Lower leg skin (tissue), 4 donors: ENCODE data around the gene DNAI2. TPM values are rescaled to one million over a fixed set of nuclear protein-coding genes. Genes with fewer than 3 reads are reported as not detected.

Source experiments
- DNase-seq, 2 donors: peaks; one replicate each; pipeline ENCODE4 v3.0.0-alpha.2; 2019; ENCODE audit warnings: low spot score in 2 of 2
- H3K4me3 ChIP-seq: fragments of 200-600 bp; sonication (generic); 2 replicates; pipeline ENCODE4 v1.5.1; 2017; ENCODE audit warnings: mild to moderate bottlenecking, low read depth; ENCODE audit not compliant: poor library complexity, severe bottlenecking
- CTCF ChIP-seq, 3 donors: fragments of 450-650 bp; IDR thresholded peaks; one replicate each; pipeline ENCODE4 v1.5.1; 2016; ENCODE audit warnings: antibody characterized with exemption in 3 of 3, mild to moderate bottlenecking in 3 of 3, moderate library complexity in 2 of 3
- POLR2A ChIP-seq, 2 donors: fragments of 450-650 bp; IDR thresholded peaks; one replicate each; pipeline ENCODE4 v1.6.1; 2016 to 2017; ENCODE audit warnings: antibody characterized with exemption in 2 of 2, mild to moderate bottlenecking in 1 of 2, moderate library complexity in 1 of 2
- WGBS, 2 donors: methylation state at CpG; one replicate each; pipeline ENCODE4 v1.1.5; 2018; 5-methylcytosine and 5-hydroxymethylcytosine counted together
- intact Hi-C: fragments of 100-400 bp; cut with DNase I; formaldehyde crosslinking; loops from one replicate; pipeline ENCODE4 v1.15.0; 2023; ENCODE audit warnings: low total_unique reads
- total RNA-seq, 4 donors: library from RNA; depleted of rRNA; stranded (reverse); fragments of >200 nt; gene quantifications; one replicate each; pipeline ENCODE4 v1.1.0, GENCODE V29; 2016

The DNAI2 gene
- total RNA-seq, 4 donors from 2014 or later: 0.57 TPM; not detected in 3

- WGBS, 2 donors: 84 to 87% methylated on average over 14 of the region's 14 CpGs
- TF ChIP-seq CTCF (IDR thresholded peaks at IDR 0.05) (no peak), POLR2A (IDR thresholded peaks at IDR 0.05) (no peak)
- no peak overlapping the region for H3K4me3 ChIP-seq
- no peak for DNase-seq
- intact Hi-C loops: no loop called here
Measured at GRCh38 chr17:74347646-74348045, 73.6 kb downstream of the DNAI2 start.

- intact Hi-C loops: no loop called here
- DNase-seq: no peak
- H3K4me3 ChIP-seq: no peak overlapping the region
- WGBS, 2 donors: 69 to 77% methylated on average over 10 to 16 of the region's 19 CpGs
- no peak for TF ChIP-seq CTCF (IDR thresholded peaks at IDR 0.05)
- no peak for TF ChIP-seq POLR2A (IDR thresholded peaks at IDR 0.05)
Measured at GRCh38 chr17:74349120-74349519, 75.1 kb downstream of the DNAI2 start.

- intact Hi-C loops: no loop called here
- no peak for TF ChIP-seq CTCF (IDR thresholded peaks at IDR 0.05)
- no peak for TF ChIP-seq POLR2A (IDR thresholded peaks at IDR 0.05)
- DNase-seq: no peak
- 83 to 85% methylated on average over 19 to 20 of the region's 20 CpGs for WGBS, 2 donors
- H3K4me3 ChIP-seq: no peak overlapping the region
Measured at GRCh38 chr17:74350486-74350885, 76.5 kb downstream of the DNAI2 start.

- intact Hi-C loops: no loop called here
- DNase-seq: no peak
- TF ChIP-seq CTCF (IDR thresholded peaks at IDR 0.05) (no peak), POLR2A (IDR thresholded peaks at IDR 0.05) (no peak)
- WGBS, 2 donors: 27 to 53% methylated on average over 8 to 23 of the region's 55 CpGs
- no peak overlapping the region for H3K4me3 ChIP-seq
Measured at GRCh38 chr17:74351552-74352210, 77.6 kb downstream of the DNAI2 start.

- no peak for DNase-seq
- 80 to 81% methylated on average over 10 of the region's 10 CpGs for whole genome bisulfite sequencing, 2 donors
- no peak overlapping the region for H3K4me3 ChIP-seq
- intact Hi-C loops: no loop called here
- no peak for TF ChIP-seq CTCF (IDR thresholded peaks at IDR 0.05)
- TF ChIP-seq POLR2A (IDR thresholded peaks at IDR 0.05): no peak
Measured at GRCh38 chr17:74353446-74354060, 79.5 kb downstream of the DNAI2 start.
